ENCODE data around the gene THAP4.

THAP4 gene

DNA sequence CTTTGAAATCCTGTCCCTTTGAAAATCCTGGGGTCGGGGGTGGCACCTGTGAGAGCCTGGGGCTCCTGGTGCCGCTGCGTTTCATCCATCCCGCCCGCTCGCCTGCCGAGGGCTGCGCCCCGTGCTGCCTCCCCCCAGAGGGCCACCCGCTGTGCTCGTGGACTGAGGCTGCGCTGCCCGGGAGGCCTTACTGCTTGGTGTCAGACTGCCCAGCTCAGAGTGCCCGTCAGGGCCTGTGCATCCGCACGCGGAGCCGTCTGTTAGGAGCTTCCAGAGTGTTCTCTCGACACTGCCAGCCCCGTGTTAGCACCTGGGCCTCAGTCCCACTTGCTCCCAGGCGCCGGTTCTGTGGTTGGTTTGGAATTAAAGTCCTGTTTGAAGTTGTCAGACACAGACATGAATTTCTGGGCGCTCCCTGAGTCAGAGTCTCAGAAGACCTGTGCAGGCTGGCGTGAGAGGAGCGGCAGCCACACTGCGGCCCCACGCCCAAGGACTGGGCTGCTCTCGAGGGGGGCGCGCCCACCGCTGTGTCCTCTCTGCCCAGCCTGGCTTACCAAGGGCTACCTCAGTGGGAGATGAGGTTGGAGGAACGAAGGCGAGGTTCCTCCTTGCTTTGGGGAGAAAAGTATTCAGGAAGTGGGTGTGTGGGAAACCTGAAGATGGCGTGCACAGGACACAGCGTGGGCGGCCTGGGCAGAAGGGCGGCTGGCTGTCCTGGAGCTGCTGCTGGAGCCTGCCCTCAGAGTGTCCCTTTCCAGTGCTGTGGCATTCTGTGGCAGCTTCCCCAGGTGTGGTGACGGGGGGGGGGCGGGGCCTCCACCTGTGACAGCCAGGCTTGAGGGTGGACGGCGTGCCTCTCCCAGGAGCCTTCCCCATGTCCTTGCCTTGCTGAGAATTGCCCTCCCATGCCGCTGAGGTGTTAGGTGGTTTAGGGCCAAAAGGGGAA is 35.6 kb upstream of the THAP4 start:
- DNase-seq (ENCODE audit: low read depth): no peak
- no peak overlapping the region for H3K4me3 ChIP-seq (ENCODE audit: low read depth, low read length)

DNA sequence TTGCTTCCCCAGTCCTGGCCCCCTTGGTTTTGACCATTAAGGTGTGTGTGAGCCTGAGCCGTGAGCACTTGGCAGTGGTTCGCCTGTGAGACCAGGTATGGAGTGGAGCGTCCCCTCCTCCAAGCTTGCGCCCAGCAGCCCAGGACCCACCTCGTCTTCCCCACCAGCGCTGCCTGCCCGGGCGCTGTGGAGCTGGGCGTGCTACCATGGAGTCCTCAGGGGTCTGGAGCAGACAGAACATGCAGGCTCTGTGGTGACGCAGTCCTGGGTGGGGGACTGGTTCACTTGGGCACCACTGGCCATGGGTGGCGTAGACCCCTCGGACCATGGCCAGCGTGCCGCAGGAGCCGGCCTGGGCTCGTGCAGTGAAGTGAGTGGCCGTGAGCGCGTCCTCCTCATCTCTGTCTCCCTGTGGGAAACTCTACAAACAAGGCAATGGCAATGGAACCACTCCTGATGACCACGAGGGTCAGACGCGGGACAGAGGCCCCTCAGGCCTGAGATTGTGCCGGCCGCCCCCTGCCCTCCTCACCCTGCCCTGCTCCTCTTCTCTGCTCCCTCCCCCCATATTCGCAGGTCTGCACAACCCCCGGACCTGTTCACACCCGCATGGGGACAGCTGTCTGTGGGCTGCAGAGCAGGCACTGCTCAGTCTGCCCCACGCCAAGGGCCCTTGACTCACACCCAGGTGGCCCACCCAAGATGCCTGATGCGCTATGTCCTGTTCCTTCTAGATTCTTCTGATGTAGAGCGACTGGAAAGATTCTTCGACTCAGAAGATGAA is 34.7 kb upstream of the THAP4 start:
- no peak overlapping the region for H3K4me3 ChIP-seq (ENCODE audit: low read depth, low read length)
- TF ChIP-seq POLR2A (IDR thresholded peaks at IDR 0.05; ENCODE audit: extremely low read depth, insufficient read length) (no peak), MYC (IDR thresholded peaks at IDR 0.05; ENCODE audit: low read depth, low read length) (no peak)
- TF ChIP-seq, protein P1, sequence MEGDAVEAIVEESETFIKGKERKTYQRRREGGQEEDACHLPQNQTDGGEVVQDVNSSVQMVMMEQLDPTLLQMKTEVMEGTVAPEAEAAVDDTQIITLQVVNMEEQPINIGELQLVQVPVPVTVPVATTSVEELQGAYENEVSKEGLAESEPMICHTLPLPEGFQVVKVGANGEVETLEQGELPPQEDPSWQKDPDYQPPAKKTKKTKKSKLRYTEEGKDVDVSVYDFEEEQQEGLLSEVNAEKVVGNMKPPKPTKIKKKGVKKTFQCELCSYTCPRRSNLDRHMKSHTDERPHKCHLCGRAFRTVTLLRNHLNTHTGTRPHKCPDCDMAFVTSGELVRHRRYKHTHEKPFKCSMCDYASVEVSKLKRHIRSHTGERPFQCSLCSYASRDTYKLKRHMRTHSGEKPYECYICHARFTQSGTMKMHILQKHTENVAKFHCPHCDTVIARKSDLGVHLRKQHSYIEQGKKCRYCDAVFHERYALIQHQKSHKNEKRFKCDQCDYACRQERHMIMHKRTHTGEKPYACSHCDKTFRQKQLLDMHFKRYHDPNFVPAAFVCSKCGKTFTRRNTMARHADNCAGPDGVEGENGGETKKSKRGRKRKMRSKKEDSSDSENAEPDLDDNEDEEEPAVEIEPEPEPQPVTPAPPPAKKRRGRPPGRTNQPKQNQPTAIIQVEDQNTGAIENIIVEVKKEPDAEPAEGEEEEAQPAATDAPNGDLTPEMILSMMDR (IDR thresholded peaks at IDR 0.05; ENCODE audit: low read depth, low read length): no peak
- TF ChIP-seq, protein P2, sequence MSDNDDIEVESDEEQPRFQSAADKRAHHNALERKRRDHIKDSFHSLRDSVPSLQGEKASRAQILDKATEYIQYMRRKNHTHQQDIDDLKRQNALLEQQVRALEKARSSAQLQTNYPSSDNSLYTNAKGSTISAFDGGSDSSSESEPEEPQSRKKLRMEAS (IDR thresholded peaks at IDR 0.05; ENCODE audit: low read depth, low read length): no peak
- DNase-seq (ENCODE audit: low read depth): no peak

More for the DNA sequence above, 35.6 kb upstream of the THAP4 start:
- TF ChIP-seq MYC (IDR thresholded peaks at IDR 0.05; ENCODE audit: low read depth, low read length): no peak
- TF ChIP-seq, protein P1 (IDR thresholded peaks at IDR 0.05; ENCODE audit: low read depth, low read length): no peak
- TF ChIP-seq POLR2A (IDR thresholded peaks at IDR 0.05; ENCODE audit: extremely low read depth, insufficient read length): no peak
- TF ChIP-seq, protein P2 (IDR thresholded peaks at IDR 0.05; ENCODE audit: low read depth, low read length): no peak

- no peak overlapping the region for H3K4me3 ChIP-seq (ENCODE audit: low read depth, low read length)
- DNase-seq (ENCODE audit: low read depth): no peak
- TF ChIP-seq POLR2A (IDR thresholded peaks at IDR 0.05; ENCODE audit: extremely low read depth, insufficient read length): no peak
- no peak for TF ChIP-seq MYC (IDR thresholded peaks at IDR 0.05; ENCODE audit: low read depth, low read length)
- TF ChIP-seq, protein P1 (IDR thresholded peaks at IDR 0.05; ENCODE audit: low read depth, low read length): no peak
- TF ChIP-seq, protein P2 (IDR thresholded peaks at IDR 0.05; ENCODE audit: low read depth, low read length): no peak
Measured at GRCh38 chr2:241670333-241671110, 33.6 kb upstream of the THAP4 start.

- TF ChIP-seq, protein P2 (IDR thresholded peaks at IDR 0.05; ENCODE audit: low read depth, low read length): no peak
- TF ChIP-seq MYC (IDR thresholded peaks at IDR 0.05; ENCODE audit: low read depth, low read length) (no peak), POLR2A (IDR thresholded peaks at IDR 0.05; ENCODE audit: extremely low read depth, insufficient read length) (no peak)
- TF ChIP-seq, protein P1 (IDR thresholded peaks at IDR 0.05; ENCODE audit: low read depth, low read length): no peak
- DNase-seq (ENCODE audit: low read depth): no peak
- no peak overlapping the region for H3K4me3 ChIP-seq (ENCODE audit: low read depth, low read length)
Measured at GRCh38 chr2:241668839-241669238, 31.9 kb upstream of the THAP4 start.

DNA sequence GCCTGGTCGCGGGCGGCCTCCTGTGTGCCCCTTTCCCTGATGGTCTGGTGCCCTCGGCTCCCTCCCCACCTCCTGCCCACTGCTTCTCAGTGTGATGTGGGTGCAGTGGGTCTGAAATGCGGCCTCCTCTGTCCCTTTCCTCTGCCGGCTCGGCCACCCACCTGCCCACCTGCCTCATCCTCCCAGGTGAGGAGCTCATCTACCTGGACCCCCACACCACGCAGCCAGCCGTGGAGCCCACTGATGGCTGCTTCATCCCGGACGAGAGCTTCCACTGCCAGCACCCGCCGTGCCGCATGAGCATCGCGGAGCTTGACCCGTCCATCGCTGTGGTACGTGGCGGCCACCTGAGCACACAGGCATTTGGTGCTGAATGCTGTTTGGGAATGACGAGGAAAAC is 31.4 kb upstream of the THAP4 start:
- TF ChIP-seq, protein P1 (IDR thresholded peaks at IDR 0.05; ENCODE audit: low read depth, low read length): no peak
- TF ChIP-seq, protein P2 (IDR thresholded peaks at IDR 0.05; ENCODE audit: low read depth, low read length): no peak
- no peak for TF ChIP-seq MYC (IDR thresholded peaks at IDR 0.05; ENCODE audit: low read depth, low read length)
- TF ChIP-seq POLR2A (IDR thresholded peaks at IDR 0.05; ENCODE audit: extremely low read depth, insufficient read length): no peak
- DNase-seq (ENCODE audit: low read depth): no peak
- no peak overlapping the region for H3K4me3 ChIP-seq (ENCODE audit: low read depth, low read length)

Data from NB4 (cell line).